Measurements from ENCODE around the gene RRBP1.

DNA sequence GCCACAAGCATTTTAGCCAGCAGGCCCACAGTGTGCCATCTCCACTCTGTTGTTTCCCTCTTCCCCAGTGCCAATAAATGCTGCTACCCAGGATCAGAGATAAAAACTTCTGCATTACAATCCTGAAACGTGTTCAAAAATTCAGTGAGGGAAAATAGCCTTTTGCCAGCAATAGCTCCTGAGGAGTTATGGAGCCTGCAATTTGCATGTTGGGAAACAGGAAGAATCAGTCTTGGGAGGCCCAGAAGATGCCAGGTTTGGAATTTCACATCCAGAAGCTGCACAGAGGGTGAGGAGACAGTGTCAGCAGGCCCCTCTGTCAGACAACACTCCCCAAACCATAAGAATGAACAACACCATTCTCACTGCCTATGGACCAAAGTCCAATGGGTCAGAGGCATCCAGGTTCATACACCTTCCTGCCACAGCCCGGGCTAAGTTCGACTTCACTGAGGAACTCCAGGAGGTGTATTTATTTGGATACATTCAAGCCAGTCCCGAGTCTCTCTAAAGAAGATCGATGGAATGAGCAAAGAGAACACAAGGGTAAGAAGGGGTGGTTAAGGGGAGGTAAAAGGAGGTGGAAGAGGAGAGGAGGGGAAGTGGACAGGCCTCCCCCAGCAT lies 20.8 kb downstream of the RRBP1 start:
- TF ChIP-seq, protein P1, sequence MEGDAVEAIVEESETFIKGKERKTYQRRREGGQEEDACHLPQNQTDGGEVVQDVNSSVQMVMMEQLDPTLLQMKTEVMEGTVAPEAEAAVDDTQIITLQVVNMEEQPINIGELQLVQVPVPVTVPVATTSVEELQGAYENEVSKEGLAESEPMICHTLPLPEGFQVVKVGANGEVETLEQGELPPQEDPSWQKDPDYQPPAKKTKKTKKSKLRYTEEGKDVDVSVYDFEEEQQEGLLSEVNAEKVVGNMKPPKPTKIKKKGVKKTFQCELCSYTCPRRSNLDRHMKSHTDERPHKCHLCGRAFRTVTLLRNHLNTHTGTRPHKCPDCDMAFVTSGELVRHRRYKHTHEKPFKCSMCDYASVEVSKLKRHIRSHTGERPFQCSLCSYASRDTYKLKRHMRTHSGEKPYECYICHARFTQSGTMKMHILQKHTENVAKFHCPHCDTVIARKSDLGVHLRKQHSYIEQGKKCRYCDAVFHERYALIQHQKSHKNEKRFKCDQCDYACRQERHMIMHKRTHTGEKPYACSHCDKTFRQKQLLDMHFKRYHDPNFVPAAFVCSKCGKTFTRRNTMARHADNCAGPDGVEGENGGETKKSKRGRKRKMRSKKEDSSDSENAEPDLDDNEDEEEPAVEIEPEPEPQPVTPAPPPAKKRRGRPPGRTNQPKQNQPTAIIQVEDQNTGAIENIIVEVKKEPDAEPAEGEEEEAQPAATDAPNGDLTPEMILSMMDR (IDR thresholded peaks at IDR 0.05) = no peak
- no peak for TF ChIP-seq POLR2A (IDR thresholded peaks at IDR 0.05)
- no peak for TF ChIP-seq EP300 (IDR thresholded peaks at IDR 0.05)
